NCI-H226 (cell line): Measurements from ENCODE around the gene CD7.
A peak's percentile ranks its signal among the peaks of the same experiment; 100 is the strongest.

Experiments
- DNase-seq: peaks from one replicate; pipeline ENCODE4 v3.0.0-alpha.2; 2015

The CD7 gene

GRCh38 chr17:82297714-82298537 lies 19.5 kb downstream of the CD7 start:
- peak; percentile 88 for DNase-seq

DNA sequence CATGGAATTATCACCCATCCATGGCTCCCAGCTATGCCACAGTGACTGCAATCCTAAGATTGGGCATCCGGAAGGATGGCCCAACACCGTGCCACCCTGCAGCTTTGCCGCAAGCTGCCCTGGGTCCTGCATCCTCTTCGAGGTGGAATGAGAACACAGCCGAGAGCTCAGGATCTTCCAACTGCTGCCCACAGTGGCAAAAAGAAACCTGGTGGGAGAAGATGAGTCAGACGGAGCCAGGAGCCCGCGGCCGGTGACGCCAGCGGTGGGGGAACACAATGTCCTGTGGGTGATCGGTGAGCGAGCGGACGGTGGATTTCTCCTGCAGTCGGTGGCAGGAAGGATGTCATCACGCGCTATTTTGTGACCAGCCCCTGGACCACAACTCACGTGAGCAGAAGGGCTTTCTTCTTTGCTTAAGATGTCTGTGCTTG lies 20.1 kb downstream of the CD7 start:
- DNase-seq = peak; percentile 80

GRCh38 chr17:82296511-82297279 lies 20.7 kb downstream of the CD7 start:
- DNase-seq = no peak

DNA sequence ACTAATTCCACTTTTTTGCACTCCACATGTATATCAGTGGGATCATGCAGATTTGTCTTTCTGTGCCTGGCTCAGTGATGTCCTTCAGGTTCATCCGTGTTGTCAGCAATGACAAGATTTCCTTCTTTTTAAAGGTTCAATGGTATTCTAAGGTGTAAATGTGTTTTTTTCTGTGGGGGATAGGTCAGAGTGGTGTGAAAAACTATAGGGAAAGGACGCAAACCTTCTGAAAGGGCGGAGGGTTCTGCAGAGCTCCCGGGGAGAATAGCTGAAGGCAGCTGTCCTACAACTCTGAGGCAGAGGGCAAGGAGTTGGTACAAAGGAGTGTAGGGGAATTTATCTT lies 22.0 kb downstream of the CD7 start:
- no peak for DNase-seq

- DNase-seq = no peak
These were observed 23.2 kb downstream of the CD7 start for GRCh38 chr17:82294064-82294773.

GRCh38 chr17:82292251-82293154 lies 24.9 kb downstream of the CD7 start:
- peak; percentile 97 for DNase-seq

DNA sequence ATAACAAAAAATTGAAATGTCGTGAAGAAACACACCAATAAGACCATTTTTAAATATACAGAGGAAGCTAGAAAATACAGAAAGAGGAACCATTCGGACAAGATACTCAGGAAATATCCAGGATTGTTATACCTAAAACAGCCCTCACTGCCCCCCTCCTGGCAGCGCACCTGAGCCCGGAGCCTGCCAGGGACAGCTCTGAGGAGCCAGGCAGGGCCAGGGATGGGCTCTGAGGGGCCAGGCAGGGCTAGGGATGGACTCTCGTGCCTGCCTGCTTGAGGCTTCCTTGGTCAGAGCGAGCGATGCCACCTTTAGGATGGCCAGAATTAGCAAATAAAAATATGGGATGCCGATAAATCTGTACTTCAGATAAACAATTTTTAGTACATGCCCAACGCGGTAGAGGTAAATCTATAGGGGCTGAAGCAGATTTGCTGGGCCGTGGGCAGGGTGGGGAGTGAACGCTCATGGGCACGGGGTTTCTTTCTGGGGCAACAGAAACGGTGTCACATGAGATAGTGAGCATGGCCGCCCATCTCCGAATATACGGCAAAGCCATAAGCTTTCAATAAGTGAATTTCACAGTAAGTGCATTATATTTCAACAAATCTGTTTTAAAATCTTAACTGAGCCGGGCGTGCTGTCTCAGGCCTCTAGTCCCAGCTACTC lies 25.7 kb downstream of the CD7 start:
- DNase-seq = no peak

- peak; percentile 80 for DNase-seq
These were observed 29.3 kb downstream of the CD7 start for GRCh38 chr17:82287868-82288801.

GRCh38 chr17:82287013-82287867 lies 30.2 kb downstream of the CD7 start:
- no peak for DNase-seq

DNA sequence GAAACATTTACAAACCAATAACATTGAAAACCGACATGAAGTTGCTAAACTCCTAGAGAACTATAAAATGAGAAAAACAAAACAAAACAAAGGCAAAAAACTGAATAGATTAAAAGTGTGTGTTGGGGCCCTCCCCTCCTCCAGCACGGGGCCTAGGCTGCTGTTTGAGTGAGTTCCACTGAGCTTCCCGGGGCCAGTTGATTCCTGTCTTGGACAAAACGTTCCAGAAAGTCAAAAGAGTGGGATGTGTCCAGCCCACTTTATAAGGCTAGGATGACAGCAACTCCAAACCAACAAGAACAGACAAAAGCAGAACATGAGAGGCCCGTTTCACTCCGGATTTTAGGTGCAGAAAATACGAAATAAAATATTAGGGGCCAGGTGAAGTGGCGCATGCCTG lies 32.3 kb downstream of the CD7 start:
- DNase-seq = no peak

DNA sequence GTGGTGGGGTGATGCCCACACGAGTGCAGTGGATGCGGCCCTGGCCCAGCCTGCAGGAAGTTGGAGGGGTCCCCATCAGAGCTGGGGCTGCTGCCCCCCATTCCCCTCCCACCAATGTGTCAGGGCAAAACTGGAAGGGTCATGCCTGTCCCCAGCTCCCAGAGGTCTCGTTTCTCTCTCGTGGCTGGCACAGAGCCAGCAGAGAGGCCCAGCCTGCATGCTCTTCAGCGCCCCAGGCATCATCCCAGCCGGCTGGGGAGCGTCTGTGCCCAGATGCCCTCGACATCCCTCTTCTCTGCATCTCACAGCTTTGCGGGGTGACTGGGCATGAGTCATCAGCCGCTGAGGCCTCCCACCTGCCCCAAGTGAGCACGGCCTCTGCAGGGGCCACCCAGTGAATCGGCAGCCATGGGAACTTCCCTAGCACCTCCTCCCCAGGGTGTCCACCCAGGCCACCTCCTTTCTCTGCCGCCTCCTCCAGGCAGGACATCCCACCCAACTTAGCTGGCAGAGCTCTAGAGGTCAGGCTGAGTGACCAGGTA lies 34.1 kb downstream of the CD7 start:
- DNase-seq = peak; percentile 95

GRCh38 chr17:82282239-82283207 lies 34.9 kb downstream of the CD7 start:
- DNase-seq = no peak

GRCh38 chr17:82281502-82282238 lies 35.7 kb downstream of the CD7 start:
- DNase-seq = peak; percentile 66

GRCh38 chr17:82281076-82281475 lies 36.3 kb downstream of the CD7 start:
- no peak for DNase-seq

- no peak for DNase-seq
These were observed 36.9 kb downstream of the CD7 start for GRCh38 chr17:82280537-82280936.

GRCh38 chr17:82278786-82279391 lies 38.5 kb downstream of the CD7 start:
- DNase-seq = no peak

- DNase-seq = no peak
These were observed 39.1 kb downstream of the CD7 start for GRCh38 chr17:82278308-82278707.
